IMR-90 (cell line): ENCODE measurements around the gene TSEN54. TPM values are rescaled to one million over a fixed set of nuclear protein-coding genes. Genes with fewer than 3 reads are reported as not detected.

Experiments
- ATAC-seq: fragments of 200-7000 bp; cut with Tn5 transposase; 2 replicates; pipeline ENCODE4 v1.9.1; 2020; ENCODE audit warnings: low read depth, mild to moderate bottlenecking, moderate library complexity
- BruUV-seq: library from RNA; stranded (reverse); fragments of 400-500 nt; replicated peaks from 2 replicates; lab custom pipeline; 2021; lab: Mats Ljungman, UMichigan
- CTCF ChIA-PET: fragments of 300-600 bp; formaldehyde crosslinking; extraction: SDS; loops from one replicate; lab custom pipeline; 2021; ENCODE audit warnings: antibody characterized with exemption; lab: Yijun Ruan, JAX
- POLR2A ChIA-PET: fragments of 300-600 bp; sonication (Branson Sonifier 250); formaldehyde crosslinking; loops from one replicate; lab custom pipeline; 2022; ENCODE audit warnings: antibody characterized with exemption; ENCODE audit not compliant: unreplicated experiment; lab: Charles Lee
- DNase-seq: peaks from one replicate; pipeline ENCODE4 v3.0.0; 2013
- H2AFZ ChIP-seq: replicated peaks from 2 replicates; pipeline ENCODE3; 2013; ENCODE audit warnings: low read length, mild to moderate bottlenecking; ENCODE audit not compliant: poor library complexity
- H2AK5ac ChIP-seq: 2 replicates; pipeline ENCODE4 v1.6.1; 2013; ENCODE audit warnings: low read depth, low read length, inconsistent platforms
- H2AK9ac ChIP-seq: replicated peaks from 2 replicates; pipeline ENCODE3; 2013; ENCODE audit warnings: mild to moderate bottlenecking, low read depth, low read length, moderate library complexity; ENCODE audit not compliant: poor library complexity
- H2BK120ac ChIP-seq: 2 replicates; pipeline ENCODE4 v1.6.1; 2013; ENCODE audit warnings: low read depth, low read length, inconsistent platforms
- H2BK15ac ChIP-seq: 3 replicates; pipeline ENCODE4 v1.6.1; 2013; ENCODE audit warnings: low read depth, low read length, inconsistent platforms
- H2BK20ac ChIP-seq: 2 replicates; pipeline ENCODE4 v1.6.1; 2013; ENCODE audit warnings: low read depth, mild to moderate bottlenecking, inconsistent platforms, low read length, moderate library complexity
- H2BK5ac ChIP-seq: 2 replicates; pipeline ENCODE4 v1.6.1; 2013; ENCODE audit warnings: mild to moderate bottlenecking, low read depth, low read length, inconsistent platforms; ENCODE audit not compliant: poor library complexity, severe bottlenecking
- H3K14ac ChIP-seq: replicated peaks from 2 replicates; pipeline ENCODE4 v1.6.1; 2013; ENCODE audit warnings: low read depth, low read length, inconsistent platforms
- H3K18ac ChIP-seq: 2 replicates; pipeline ENCODE4 v1.6.1; 2013; ENCODE audit warnings: low read depth, low read length, control low read depth
- H3K23ac ChIP-seq: 2 replicates; pipeline ENCODE4 v1.6.1; 2013; ENCODE audit warnings: low read depth, low read length, inconsistent platforms
- H3K27ac ChIP-seq: 2 replicates; pipeline ENCODE4 v1.5.1; 2013; ENCODE audit warnings: mild to moderate bottlenecking, control low read depth, low read length; ENCODE audit not compliant: insufficient read depth
- H3K27me3 ChIP-seq: 2 replicates; pipeline ENCODE4 v1.6.1; 2013; ENCODE audit warnings: low read length; ENCODE audit not compliant: control insufficient read depth, insufficient read depth
- H3K36me3 ChIP-seq: 2 replicates; pipeline ENCODE4 v1.6.1; 2013; ENCODE audit warnings: low read length, mixed read lengths; ENCODE audit not compliant: control insufficient read depth, insufficient read depth
- H3K4ac ChIP-seq: 2 replicates; pipeline ENCODE4 v1.6.1; 2013; ENCODE audit warnings: low read depth, low read length, inconsistent platforms
- H3K4me1 ChIP-seq: 2 replicates; pipeline ENCODE4 v1.6.1; 2013; ENCODE audit warnings: low read length, mixed read lengths; ENCODE audit not compliant: control insufficient read depth, insufficient read depth
- H3K4me2 ChIP-seq: 2 replicates; pipeline ENCODE4 v1.6.1; 2013; ENCODE audit warnings: low read depth, mild to moderate bottlenecking, control low read depth, low read length, moderate library complexity
- H3K4me3 ChIP-seq: 2 replicates; pipeline ENCODE4 v1.5.1; 2013; ENCODE audit warnings: low read depth, mild to moderate bottlenecking, control low read depth, low read length, moderate library complexity; ENCODE audit not compliant: insufficient read depth
- H3K56ac ChIP-seq: 2 replicates; pipeline ENCODE4 v1.6.1; 2013; ENCODE audit warnings: low read length, inconsistent platforms; ENCODE audit not compliant: insufficient read depth; ENCODE audit errors: extremely low read depth
- H3K79me1 ChIP-seq, 2 experiments: 2 replicates each; pipeline ENCODE4 v1.6.1; 2013; ENCODE audit warnings: low read length in 2 of 2, inconsistent platforms in 1 of 2, low read depth in 1 of 2
- H3K9ac ChIP-seq: 2 replicates; pipeline ENCODE4 v1.6.1; 2013; ENCODE audit warnings: low read depth, low read length, control low read depth
- H3K9me1 ChIP-seq: 2 replicates; pipeline ENCODE4 v1.6.1; 2013; ENCODE audit warnings: low read length, inconsistent platforms; ENCODE audit not compliant: insufficient read depth
- H3K9me3 ChIP-seq: 2 replicates; pipeline ENCODE4 v1.6.1; 2013; ENCODE audit warnings: low read length; ENCODE audit not compliant: control insufficient read depth, insufficient read depth
- H4K20me1 ChIP-seq: 2 replicates; pipeline ENCODE4 v1.6.1; 2013; ENCODE audit warnings: low read length, inconsistent platforms; ENCODE audit not compliant: insufficient read depth
- H4K5ac ChIP-seq: 2 replicates; pipeline ENCODE4 v1.6.1; 2013; ENCODE audit warnings: mild to moderate bottlenecking, low read depth, low read length, control low read depth
- H4K8ac ChIP-seq, 2 experiments: 2 replicates each; pipeline ENCODE4 v1.6.1; 2013; ENCODE audit warnings: low read depth in 2 of 2, low read length in 2 of 2, control low read depth in 1 of 2, inconsistent platforms in 1 of 2
- H4K91ac ChIP-seq: 2 replicates; pipeline ENCODE4 v1.6.1; 2013; ENCODE audit warnings: low read depth, low read length, inconsistent platforms; ENCODE audit not compliant: insufficient read depth
- RAD21 ChIP-seq: IDR thresholded peaks from 2 replicates; pipeline ENCODE4 v1.6.1; 2012; ENCODE audit warnings: low read length, improper control_type of control experiment
- whole genome bisulfite sequencing, 2 experiments: methylation state at CpG; one replicate each; pipeline versions ENCODE4 v1.1.5 to v1.1.7; 2013; ENCODE audit warnings: missing lambda C conversion rate in 2 of 2; ENCODE audit not compliant: insufficient read length in 1 of 2; ENCODE audit errors: extremely low coverage in 2 of 2; 5-methylcytosine and 5-hydroxymethylcytosine counted together
- dilution Hi-C: fragments of 300-500 bp; cut with HindIII; formaldehyde crosslinking; loops from one replicate; pipeline ENCODE4 v1.14.3; 2018; ENCODE audit warnings: low sequenced_read_pairs; ENCODE audit not compliant: unreplicated experiment
- in situ Hi-C: fragments of 300-500 bp; cut with MboI; formaldehyde crosslinking; loops from 3 replicates; pipeline ENCODE4 v1.14.3; 2019; ENCODE audit warnings: low sequenced_read_pairs, inconsistent platforms, mixed read lengths
- intact Hi-C: fragments of 100-400 bp; cut with micrococcal nuclease; formaldehyde crosslinking; loops from 2 replicates; pipeline ENCODE4 v1.10.0; 2022
- polyA plus RNA-seq, 3 experiments: library from polyadenylated mRNA; depleted of rRNA; stranded (reverse); fragments of >200 nt; gene quantifications; 2 replicates each; pipeline ENCODE4 v1.2.3, GENCODE V29; 2012; ENCODE audit warnings: low replicate concordance in 1 of 3
- total RNA-seq: library from RNA; depleted of rRNA; stranded (reverse); fragments of >200 nt; gene quantifications from 2 replicates; pipeline ENCODE4 v1.2.3, GENCODE V29; 2012

Gene TSEN54
- total and polyA plus RNA-seq, 2 of the 4 experiments (the other 2 are of a cell fraction): 7.2 to 14.9 TPM

GRCh38 chr17:75536366-75536765 is 20.0 kb downstream of the TSEN54 start:
- POLR2A ChIA-PET: no interaction called here
- H3K27ac ChIP-seq: no peak overlapping the region
- no peak overlapping the region for H4K5ac ChIP-seq
- dilution Hi-C loops (no loop called here), in situ Hi-C loops (no loop called here), intact Hi-C loops (no loop called here)
- WGBS, 2 experiments: no CpG with 5 or more reads among the region's 10 CpGs
- BruUV-seq: no TSS peak
- H3K9me1 ChIP-seq: no peaks in the 10 kb centered on the region
- H3K23ac ChIP-seq: no peak overlapping the region
- no peak overlapping the region for H3K56ac ChIP-seq
- H4K8ac ChIP-seq: no peak overlapping the region
- no peaks in the 10 kb centered on the region for H4K20me1 ChIP-seq
- no peak overlapping the region for H2AFZ ChIP-seq
- no peak overlapping the region for H3K4ac ChIP-seq
- H3K4me1 ChIP-seq: no peaks in the 10 kb centered on the region
- no peak overlapping the region for H3K4me2 ChIP-seq
- no peak overlapping the region for H2AK5ac ChIP-seq
- CTCF ChIA-PET: no interaction called here
- ATAC-seq (no peak), DNase-seq (no peak)
- H3K79me1 ChIP-seq: no peaks in the 10 kb centered on the region
- H3K27me3 ChIP-seq: peaks cover 47% of the 10 kb centered on the region
- no peaks in the 10 kb centered on the region for H3K36me3 ChIP-seq
- H2BK5ac ChIP-seq: no peak overlapping the region
- H3K4me3 ChIP-seq: no peak overlapping the region
- TF ChIP-seq RAD21: no peak
- H2BK20ac ChIP-seq: no peak overlapping the region
- H2AK9ac ChIP-seq: no peak overlapping the region
- no peak overlapping the region for H2BK15ac ChIP-seq
- H3K18ac ChIP-seq: no peak overlapping the region
- no peak overlapping the region for H3K9ac ChIP-seq
- H4K91ac ChIP-seq: no peak overlapping the region
- no peaks in the 10 kb centered on the region for H3K9me3 ChIP-seq
- H3K14ac ChIP-seq: no peak overlapping the region
- H2BK120ac ChIP-seq: no peak overlapping the region
